H9 (cell line): Measurements from ENCODE around the gene FNDC7. TPM values are rescaled to one million over a fixed set of nuclear protein-coding genes. Genes with fewer than 3 reads are reported as not detected.

Experiments
- DNase-seq: peaks from one replicate; pipeline ENCODE4 v3.0.0-alpha.2; 2017
- H2AFZ ChIP-seq: one replicate; pipeline ENCODE4 v1.6.1; 2013; ENCODE audit warnings: mild to moderate bottlenecking, low read length, control low read depth, moderate library complexity
- H2AK5ac ChIP-seq: 2 replicates; pipeline ENCODE4 v1.6.1; 2013; ENCODE audit warnings: low read length, control low read depth, mixed read lengths; ENCODE audit not compliant: insufficient read length
- H2BK120ac ChIP-seq: one replicate; pipeline ENCODE4 v1.6.1; 2013; ENCODE audit warnings: low read depth, mild to moderate bottlenecking, low read length, control low read depth, inconsistent platforms; ENCODE audit not compliant: poor library complexity, severe bottlenecking
- H2BK12ac ChIP-seq: 2 replicates; pipeline ENCODE4 v1.6.1; 2013; ENCODE audit warnings: low read length, control low read depth, mixed read lengths, low read depth; ENCODE audit not compliant: insufficient read length
- H2BK15ac ChIP-seq: 2 replicates; pipeline ENCODE4 v1.6.1; 2013; ENCODE audit warnings: low read depth, low read length, control low read depth
- H2BK20ac ChIP-seq: one replicate; pipeline ENCODE4 v1.6.1; 2013; ENCODE audit warnings: low read depth, mild to moderate bottlenecking, low read length, control low read depth, inconsistent platforms; ENCODE audit not compliant: poor library complexity, severe bottlenecking
- H2BK5ac ChIP-seq: 2 replicates; pipeline ENCODE4 v1.6.1; 2013; ENCODE audit warnings: low read length, control low read depth, mixed read lengths; ENCODE audit not compliant: insufficient read length
- H3K14ac ChIP-seq: 2 replicates; pipeline ENCODE4 v1.6.1; 2013; ENCODE audit warnings: low read length, control low read depth; ENCODE audit not compliant: insufficient read depth
- H3K18ac ChIP-seq: 2 replicates; pipeline ENCODE4 v1.6.1; 2013; ENCODE audit warnings: low read depth, mild to moderate bottlenecking, mixed read lengths, low read length, control low read depth; ENCODE audit not compliant: insufficient read length
- H3K23ac ChIP-seq: 2 replicates; pipeline ENCODE4 v1.6.1; 2013; ENCODE audit warnings: low read length, control low read depth, mixed read lengths, low read depth; ENCODE audit not compliant: insufficient read length
- H3K23me2 ChIP-seq: 2 replicates; pipeline ENCODE4 v1.6.1; 2013; ENCODE audit warnings: low read depth, mild to moderate bottlenecking, mixed read lengths, low read length, control low read depth; ENCODE audit not compliant: insufficient read length, poor library complexity, severe bottlenecking
- H3K27ac ChIP-seq: 2 replicates; pipeline ENCODE4 v1.5.1; 2013; ENCODE audit warnings: low read length, control low read depth, mixed read lengths, low read depth; ENCODE audit not compliant: insufficient read length
- H3K27me3 ChIP-seq: 2 replicates; pipeline ENCODE4 v1.6.1; 2013; ENCODE audit warnings: low read length, control low read depth, inconsistent platforms; ENCODE audit not compliant: insufficient read depth
- H3K4ac ChIP-seq: 2 replicates; pipeline ENCODE4 v1.6.1; 2013; ENCODE audit warnings: low read depth, mild to moderate bottlenecking, control low read depth, inconsistent platforms, low read length, moderate library complexity
- H3K4me1 ChIP-seq: 2 replicates; pipeline ENCODE4 v1.6.1; 2013; ENCODE audit warnings: low read length, control low read depth, inconsistent platforms; ENCODE audit not compliant: insufficient read depth
- H3K4me2 ChIP-seq: 2 replicates; pipeline ENCODE4 v1.6.1; 2013; ENCODE audit warnings: low read length, control low read depth, mixed read lengths; ENCODE audit not compliant: insufficient read length, insufficient read depth
- H3K56ac ChIP-seq: 2 replicates; pipeline ENCODE4 v1.6.1; 2013; ENCODE audit warnings: low read depth, mild to moderate bottlenecking, mixed read lengths, low read length, control low read depth; ENCODE audit not compliant: insufficient read length
- H3K79me1 ChIP-seq: 2 replicates; pipeline ENCODE4 v1.6.1; 2013; ENCODE audit warnings: low read depth, mild to moderate bottlenecking, moderate library complexity, low read length, control low read depth, inconsistent platforms; ENCODE audit not compliant: insufficient read depth, poor library complexity, severe bottlenecking
- H3K79me2 ChIP-seq: 2 replicates; pipeline ENCODE4 v1.6.1; 2013; ENCODE audit warnings: low read length, control low read depth, inconsistent platforms; ENCODE audit not compliant: insufficient read depth
- H3K9ac ChIP-seq: 2 replicates; pipeline ENCODE4 v1.6.1; 2013; ENCODE audit warnings: low read length, control low read depth, mixed read lengths; ENCODE audit not compliant: insufficient read length; ENCODE audit errors: extremely low read depth
- H3K9me3 ChIP-seq: one replicate; pipeline ENCODE4 v1.6.1; 2013; ENCODE audit warnings: low read depth, low read length, inconsistent platforms; ENCODE audit not compliant: control insufficient read depth
- H3T11ph ChIP-seq: one replicate; pipeline ENCODE4 v1.6.1; 2013; ENCODE audit warnings: mild to moderate bottlenecking, low read length, control low read depth, inconsistent platforms
- H4K20me1 ChIP-seq: one replicate; pipeline ENCODE4 v1.6.1; 2013; ENCODE audit not compliant: control insufficient read depth, insufficient read length, insufficient read depth
- H4K5ac ChIP-seq: 2 replicates; pipeline ENCODE4 v1.6.1; 2013; ENCODE audit warnings: low read depth, mild to moderate bottlenecking, mixed read lengths, low read length, control low read depth; ENCODE audit not compliant: insufficient read length
- H4K8ac ChIP-seq: replicated peaks from 2 replicates; pipeline ENCODE4 v1.6.1; 2013; ENCODE audit warnings: low read length, control low read depth, mixed read lengths, low read depth; ENCODE audit not compliant: insufficient read length
- H4K91ac ChIP-seq: 2 replicates; pipeline ENCODE4 v1.6.1; 2013; ENCODE audit warnings: low read depth, mild to moderate bottlenecking, moderate library complexity, mixed read lengths, low read length, control low read depth; ENCODE audit not compliant: insufficient read length
- H3K27ac Mint-ChIP-seq, 3 experiments: 2 replicates in 2 of 3; 3 replicates in 1 of 3; pipeline ENCODE4 v1.8.0; 2020 to 2021; ENCODE audit warnings: mixed read lengths in 3 of 3, mild to moderate bottlenecking in 1 of 3, moderate library complexity in 1 of 3
- H3K27me3 Mint-ChIP-seq: 2 replicates; pipeline ENCODE4 v1.8.0; 2021; ENCODE audit warnings: low read depth, mild to moderate bottlenecking, moderate library complexity, mixed read lengths
- H3K36me3 Mint-ChIP-seq, 3 experiments: 2 replicates in 2 of 3; 3 replicates in 1 of 3; pipeline ENCODE4 v1.8.0; 2020 to 2021; ENCODE audit warnings: low read depth in 3 of 3, mixed read lengths in 3 of 3; ENCODE audit not compliant: insufficient read depth in 1 of 3
- H3K4me1 Mint-ChIP-seq, 2 experiments: 2 replicates each; pipeline ENCODE4 v1.8.0; 2020; ENCODE audit warnings: mixed read lengths in 2 of 2
- H3K4me3 Mint-ChIP-seq, 2 experiments: 2 replicates in 1 of 2; 3 replicates in 1 of 2; pipeline ENCODE4 v1.8.0; 2020 to 2021; ENCODE audit warnings: mild to moderate bottlenecking in 2 of 2, mixed read lengths in 2 of 2, moderate library complexity in 1 of 2
- H3K9me3 Mint-ChIP-seq, 2 experiments: 2 replicates in 1 of 2; 3 replicates in 1 of 2; pipeline ENCODE4 v1.8.0; 2020; ENCODE audit warnings: mild to moderate bottlenecking in 2 of 2, mixed read lengths in 2 of 2, moderate library complexity in 1 of 2
- WGBS: extraction: QIAGEN DNeasy Blood & Tissue Kit; methylation state at CpG from one replicate; pipeline ENCODE4 v1.1.7; 2013; ENCODE audit warnings: missing lambda C conversion rate, low lambda C conversion rate, mixed read lengths; ENCODE audit not compliant: insufficient read length; ENCODE audit errors: extremely low coverage; 5-methylcytosine and 5-hydroxymethylcytosine counted together
- total RNA-seq: library from RNA; stranded (reverse); gene quantifications from 2 replicates; pipeline ENCODE4 v1.2.1, GENCODE V29; 2021
- TF ChIP-seq, protein P1 (sequence below): fragments of 200-600 bp; sonication (generic); conservative IDR thresholded peaks from 3 replicates; pipeline ENCODE4 v1.8.0; 2021; ENCODE audit warnings: antibody characterized with exemption, mild to moderate bottlenecking

The FNDC7 gene
- total RNA-seq, 1 experiment from 2014 or later, result 0.13 TPM

DNA sequence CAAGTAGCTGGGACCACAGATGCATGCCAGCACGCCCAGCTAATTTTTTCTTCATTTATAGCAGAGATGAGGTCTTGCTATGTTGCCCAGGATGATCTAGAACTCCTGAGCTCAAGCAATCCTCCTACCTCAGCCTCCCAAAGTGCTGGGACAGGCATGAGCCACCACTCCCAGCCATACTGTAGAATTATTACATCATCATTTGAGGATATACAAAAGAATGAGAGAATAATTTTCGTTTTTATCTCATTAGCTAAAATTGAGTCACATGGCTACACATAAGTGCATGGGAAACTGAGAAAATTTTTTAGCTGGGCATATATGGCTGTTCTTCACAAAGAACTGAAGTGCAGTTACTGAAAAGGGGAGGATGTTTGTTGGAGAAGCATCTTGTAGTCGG is 55.0 kb downstream of the FNDC7 start:
- no peaks in the 10 kb centered on the region; the same call in 1 of the 2 replicates for H3K27me3 ChIP-seq
- H3K14ac ChIP-seq, result no peak overlapping the region
- H3K79me1 ChIP-seq, result no peaks in the 10 kb centered on the region
- no peak overlapping the region for H3K4me2 ChIP-seq
- H3K56ac ChIP-seq, result no peak overlapping the region
- Mint-ChIP-seq H3K9me3 (no peaks in the 10 kb centered on the region), H3K36me3 (peaks cover 0 to 32% (median 3%) of the 10 kb centered on the region in 3 experiments; a peak in 4 of 7 replicates), H3K4me1 (peaks cover 0 to 10% of the 10 kb centered on the region in 2 experiments; a peak in 2 of 4 replicates), H3K27ac (no peak overlapping the region; a peak in 1 of 7 replicates), H3K27me3 (no peaks in the 10 kb centered on the region), H3K4me3 (no peak overlapping the region)
- H3K18ac ChIP-seq, result no peak overlapping the region
- H3K9me3 ChIP-seq, result no peaks in the 10 kb centered on the region
- no peak overlapping the region for H3K9ac ChIP-seq
- TF ChIP-seq, protein P1, sequence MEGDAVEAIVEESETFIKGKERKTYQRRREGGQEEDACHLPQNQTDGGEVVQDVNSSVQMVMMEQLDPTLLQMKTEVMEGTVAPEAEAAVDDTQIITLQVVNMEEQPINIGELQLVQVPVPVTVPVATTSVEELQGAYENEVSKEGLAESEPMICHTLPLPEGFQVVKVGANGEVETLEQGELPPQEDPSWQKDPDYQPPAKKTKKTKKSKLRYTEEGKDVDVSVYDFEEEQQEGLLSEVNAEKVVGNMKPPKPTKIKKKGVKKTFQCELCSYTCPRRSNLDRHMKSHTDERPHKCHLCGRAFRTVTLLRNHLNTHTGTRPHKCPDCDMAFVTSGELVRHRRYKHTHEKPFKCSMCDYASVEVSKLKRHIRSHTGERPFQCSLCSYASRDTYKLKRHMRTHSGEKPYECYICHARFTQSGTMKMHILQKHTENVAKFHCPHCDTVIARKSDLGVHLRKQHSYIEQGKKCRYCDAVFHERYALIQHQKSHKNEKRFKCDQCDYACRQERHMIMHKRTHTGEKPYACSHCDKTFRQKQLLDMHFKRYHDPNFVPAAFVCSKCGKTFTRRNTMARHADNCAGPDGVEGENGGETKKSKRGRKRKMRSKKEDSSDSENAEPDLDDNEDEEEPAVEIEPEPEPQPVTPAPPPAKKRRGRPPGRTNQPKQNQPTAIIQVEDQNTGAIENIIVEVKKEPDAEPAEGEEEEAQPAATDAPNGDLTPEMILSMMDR, result no peak
- no peaks in the 10 kb centered on the region for H3K23me2 ChIP-seq
- H2BK20ac ChIP-seq, result no peak overlapping the region
- no peak overlapping the region for H2BK5ac ChIP-seq
- DNase-seq, result no peak
- no peak overlapping the region for H4K8ac ChIP-seq
- no peaks in the 10 kb centered on the region for H3K79me2 ChIP-seq
- no peak overlapping the region for H4K91ac ChIP-seq
- no peak overlapping the region for H2BK12ac ChIP-seq
- no peaks in the 10 kb centered on the region for H3K4me1 ChIP-seq
- H2BK15ac ChIP-seq, result no peak overlapping the region
- no peak overlapping the region for H2AFZ ChIP-seq
- H3K4ac ChIP-seq, result no peak overlapping the region
- WGBS, result no CpG with 5 or more reads among the region's 3 CpGs
- H2BK120ac ChIP-seq, result no peak overlapping the region
- no peak overlapping the region for H3K23ac ChIP-seq
- H3T11ph ChIP-seq, result no peak overlapping the region
- no peaks in the 10 kb centered on the region for H4K20me1 ChIP-seq
- no peak overlapping the region for H3K27ac ChIP-seq
- H4K5ac ChIP-seq, result no peak overlapping the region
- H2AK5ac ChIP-seq, result no peak overlapping the region
